NOMO-1 (cell line): ENCODE measurements around the gene WDR90.
A peak's percentile ranks its signal among the peaks of the same experiment; 100 is the strongest.

Experiments
- DNase-seq, 2 experiments: peaks; one replicate each; lab custom pipeline; 2025; ENCODE audit not compliant: unreplicated experiment in 2 of 2; lab: John Stamatoyannopoulos, UW

WDR90 gene

DNA sequence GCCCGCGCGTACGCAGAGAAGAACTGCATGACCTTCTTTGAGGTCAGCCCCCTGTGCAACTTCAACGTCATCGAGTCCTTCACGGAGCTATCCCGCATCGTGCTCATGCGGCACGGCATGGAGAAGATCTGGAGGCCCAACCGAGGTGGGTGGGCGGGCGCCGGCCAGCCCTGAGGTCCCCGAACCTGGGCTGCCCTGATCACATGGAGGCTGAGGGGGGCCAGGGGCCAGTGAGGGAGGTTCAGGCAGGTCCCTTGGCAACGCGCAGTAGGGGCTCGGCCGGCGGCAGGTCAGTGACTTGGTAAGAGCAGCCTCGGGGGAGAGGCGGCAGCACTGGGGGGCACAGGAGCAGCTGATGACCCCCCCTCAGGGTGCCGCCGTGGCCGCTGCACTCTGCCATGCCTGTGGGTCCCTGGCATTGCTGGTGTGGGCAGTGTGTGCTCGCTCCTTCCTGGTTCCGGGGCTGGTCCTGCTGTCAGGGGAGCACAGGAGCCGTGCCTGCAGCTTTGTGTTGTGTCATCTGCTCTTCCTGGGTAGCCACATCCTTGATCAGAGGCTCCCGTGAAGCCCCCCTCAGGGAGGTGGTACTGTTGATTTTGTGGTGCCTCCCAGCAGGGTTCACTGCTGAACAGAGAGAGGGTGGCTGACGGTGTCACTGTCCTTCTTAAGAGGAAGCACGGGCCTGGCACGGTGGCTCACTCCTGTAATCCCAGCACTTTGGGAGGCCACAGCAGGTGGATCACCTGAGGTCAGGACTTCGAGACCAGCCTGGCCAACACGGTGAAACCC lies 23.0 kb upstream of the WDR90 start:
- DNase-seq, result no peak

DNA sequence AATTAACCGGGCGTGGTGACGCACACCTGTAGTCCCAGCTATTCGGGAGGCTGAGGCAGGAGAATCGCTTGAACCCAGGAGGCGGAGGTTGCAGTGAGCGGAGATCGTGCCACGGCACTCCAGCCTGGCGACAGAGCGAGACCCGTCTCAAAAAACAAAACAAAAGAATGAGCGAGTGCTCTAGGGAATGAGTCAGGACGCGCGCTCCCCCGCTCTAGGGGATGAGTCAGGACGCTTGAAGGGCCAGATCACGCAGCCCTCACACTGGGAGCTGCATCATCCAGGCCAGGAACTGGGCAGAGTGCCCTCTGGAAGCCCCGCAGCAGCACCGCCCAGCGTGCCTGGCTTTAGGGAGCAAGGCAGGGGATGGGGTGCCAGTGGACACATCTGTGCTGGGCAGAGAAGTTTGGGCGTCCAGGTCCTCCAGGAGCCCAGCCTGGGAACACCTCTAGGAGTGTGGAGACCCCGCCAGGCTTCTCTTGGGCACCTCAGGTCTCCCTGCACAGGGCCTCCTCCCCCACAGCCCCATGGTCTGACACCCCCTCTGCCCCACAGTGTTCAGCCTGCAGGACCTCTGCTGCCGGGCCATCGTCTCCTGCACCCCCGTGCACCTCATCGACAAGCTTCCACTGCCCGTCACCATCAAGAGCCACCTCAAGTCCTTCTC lies 22.2 kb upstream of the WDR90 start:
- DNase-seq, result no peak

DNA sequence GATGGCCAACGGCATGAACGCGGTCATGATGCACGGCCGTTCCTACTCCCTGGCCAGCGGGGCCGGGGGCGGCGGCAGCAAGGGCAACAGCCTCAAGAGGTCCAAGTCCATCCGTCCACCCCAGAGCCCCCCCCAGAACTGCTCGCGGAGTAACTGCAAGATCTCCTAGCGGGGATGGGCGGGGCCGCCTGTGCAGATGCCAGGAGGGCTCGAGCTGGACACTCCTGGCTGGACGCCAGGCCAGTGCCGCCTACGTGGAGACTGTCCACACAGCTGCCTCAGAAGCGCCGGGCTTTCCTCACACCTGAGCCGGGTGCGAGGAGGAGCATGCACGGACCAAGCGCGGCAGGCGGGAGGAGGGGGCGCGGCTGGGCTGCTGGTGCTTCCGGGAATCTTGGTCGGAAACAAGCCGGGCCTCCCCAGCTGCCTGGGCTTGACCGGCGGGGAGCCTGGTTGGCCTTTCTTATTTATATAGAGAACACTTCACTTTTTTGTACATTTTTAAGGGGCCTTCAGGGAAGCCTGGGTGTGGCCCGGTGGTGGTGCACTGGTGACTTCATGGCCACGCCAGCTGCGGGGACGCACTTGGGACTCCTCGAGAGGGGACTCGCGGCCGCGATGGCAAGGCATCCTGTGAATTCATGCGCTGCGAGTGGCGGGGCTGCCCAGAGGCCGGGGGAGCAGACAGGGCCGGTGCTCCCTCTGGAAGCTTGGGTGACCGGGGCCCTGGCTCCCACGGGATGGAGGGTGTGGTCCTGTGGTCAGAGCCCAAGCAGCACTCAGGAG lies 21.5 kb upstream of the WDR90 start:
- no peak for DNase-seq

- DNase-seq, result no peak
These were observed 20.7 kb upstream of the WDR90 start for GRCh38 chr16:628321-629061.

DNA sequence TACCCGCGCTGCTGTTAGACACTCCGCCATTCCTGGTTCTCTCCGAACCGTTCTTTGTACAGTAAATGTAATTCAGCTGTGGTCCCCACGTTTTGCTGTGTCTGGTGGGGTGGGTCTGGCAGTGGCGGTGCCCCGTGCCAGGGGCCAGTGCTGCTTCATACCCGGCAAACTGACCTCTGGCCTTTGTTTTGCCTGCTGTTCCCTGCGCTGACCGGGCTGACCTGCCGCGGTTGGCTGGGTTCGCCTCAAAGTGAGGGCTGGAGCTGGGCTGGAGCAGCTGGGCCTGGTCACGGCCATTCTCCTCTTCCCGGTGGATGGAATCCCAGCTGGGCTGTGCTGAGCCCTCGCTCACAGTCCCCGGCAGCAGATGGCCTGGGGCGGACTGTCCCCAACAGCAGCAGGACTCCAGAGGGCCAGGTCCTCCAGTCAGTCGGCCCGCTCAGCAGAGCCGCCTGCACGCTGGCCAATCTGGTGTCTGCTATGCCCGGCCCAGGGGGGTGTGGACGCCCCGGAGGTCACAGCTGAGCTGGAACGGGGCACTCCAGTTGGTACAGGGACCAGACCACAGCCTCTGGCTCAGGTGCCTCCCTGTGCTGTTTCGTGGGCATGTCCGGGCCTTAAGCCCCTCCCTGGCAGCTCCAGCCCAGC lies 19.9 kb upstream of the WDR90 start:
- no peak for DNase-seq

DNA sequence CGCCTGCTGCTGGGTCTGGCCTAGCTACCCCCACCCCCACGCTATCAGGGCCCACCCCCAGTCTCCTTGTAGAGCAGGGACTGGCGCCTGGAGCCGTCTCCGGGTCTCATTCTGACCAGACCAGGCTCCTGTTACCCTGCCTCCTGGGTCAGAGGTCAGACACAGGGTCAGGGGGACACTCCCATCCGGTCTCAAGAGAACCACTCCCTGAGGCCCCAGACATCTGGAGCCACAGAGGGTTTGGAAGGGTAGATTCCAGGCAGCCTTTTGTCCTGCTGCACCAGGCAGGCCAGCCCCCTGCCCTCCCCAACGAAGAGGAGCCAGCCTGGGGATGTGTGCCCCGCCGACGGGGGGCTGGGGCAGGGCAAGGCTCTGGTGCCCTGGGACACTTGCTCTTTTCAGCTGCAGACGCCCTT lies 19.3 kb upstream of the WDR90 start:
- no peak for DNase-seq

GRCh38 chr16:630249-630814 lies 18.8 kb upstream of the WDR90 start:
- DNase-seq, result no peak

GRCh38 chr16:630815-631405 lies 18.3 kb upstream of the WDR90 start, which contains the start of gene WFIKKN1:
Gene WFIKKN1 (plus strand): TSS chr16:630985. CDS start chr16:631254, 269 bp downstream.
- no peak for DNase-seq

- DNase-seq, result no peak
These were observed 17.3 kb upstream of the WDR90 start for GRCh38 chr16:631808-632358.

DNA sequence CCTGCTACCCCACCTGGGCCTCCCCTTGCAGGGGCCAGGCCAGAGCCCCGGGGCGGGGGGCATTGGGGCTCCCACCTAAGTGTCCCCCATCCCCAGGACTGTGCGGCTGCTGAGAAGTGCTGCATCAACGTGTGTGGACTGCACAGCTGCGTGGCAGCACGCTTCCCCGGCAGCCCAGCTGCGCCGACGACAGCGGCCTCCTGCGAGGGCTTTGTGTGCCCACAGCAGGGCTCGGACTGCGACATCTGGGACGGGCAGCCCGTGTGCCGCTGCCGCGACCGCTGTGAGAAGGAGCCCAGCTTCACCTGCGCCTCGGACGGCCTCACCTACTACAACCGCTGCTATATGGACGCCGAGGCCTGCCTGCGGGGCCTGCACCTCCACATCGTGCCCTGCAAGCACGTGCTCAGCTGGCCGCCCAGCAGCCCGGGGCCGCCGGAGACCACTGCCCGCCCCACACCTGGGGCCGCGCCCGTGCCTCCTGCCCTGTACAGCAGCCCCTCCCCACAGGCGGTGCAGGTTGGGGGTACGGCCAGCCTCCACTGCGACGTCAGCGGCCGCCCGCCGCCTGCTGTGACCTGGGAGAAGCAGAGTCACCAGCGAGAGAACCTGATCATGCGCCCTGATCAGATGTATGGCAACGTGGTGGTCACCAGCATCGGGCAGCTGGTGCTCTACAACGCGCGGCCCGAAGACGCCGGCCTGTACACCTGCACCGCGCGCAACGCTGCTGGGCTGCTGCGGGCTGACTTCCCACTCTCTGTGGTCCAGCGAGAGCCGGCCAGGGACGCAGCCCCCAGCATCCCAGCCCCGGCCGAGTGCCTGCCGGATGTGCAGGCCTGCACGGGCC lies 16.5 kb upstream of the WDR90 start:
- no peak for DNase-seq

GRCh38 chr16:633336-634050 lies 15.7 kb upstream of the WDR90 start:
- no peak for DNase-seq

DNA sequence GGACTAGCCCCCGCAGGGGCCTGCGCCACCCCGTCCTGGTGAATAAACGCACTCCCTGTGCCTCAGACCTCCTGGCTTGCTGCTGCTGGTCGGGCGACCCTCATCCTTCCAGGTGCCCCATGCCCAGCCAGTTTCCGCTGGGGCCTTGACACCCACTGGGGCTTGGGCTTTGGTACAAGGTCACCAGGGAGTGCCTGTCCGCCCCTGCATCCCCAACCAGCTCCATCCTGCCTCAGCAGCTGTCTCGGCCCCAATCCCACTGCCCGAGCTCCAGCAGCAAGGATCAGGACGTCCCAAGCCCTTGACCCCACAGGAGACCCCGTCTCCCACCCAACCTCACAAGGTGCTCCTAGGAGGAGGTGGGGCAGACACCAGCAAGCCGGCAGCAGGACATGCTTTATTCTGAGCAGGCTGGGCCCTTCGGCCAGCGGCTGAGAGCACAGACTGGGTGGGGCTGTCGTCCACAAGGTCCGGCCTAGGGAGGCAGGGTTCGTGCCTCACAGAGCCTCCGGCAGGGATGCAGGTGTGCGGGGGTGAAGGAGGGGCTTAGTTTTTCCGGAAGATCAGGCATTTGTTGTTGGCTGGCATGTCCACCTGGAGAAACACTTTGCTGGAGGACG lies 15.0 kb upstream of the WDR90 start:
- DNase-seq, result no peak

- DNase-seq, result no peak
These were observed 14.2 kb upstream of the WDR90 start for GRCh38 chr16:634996-635395.

DNA sequence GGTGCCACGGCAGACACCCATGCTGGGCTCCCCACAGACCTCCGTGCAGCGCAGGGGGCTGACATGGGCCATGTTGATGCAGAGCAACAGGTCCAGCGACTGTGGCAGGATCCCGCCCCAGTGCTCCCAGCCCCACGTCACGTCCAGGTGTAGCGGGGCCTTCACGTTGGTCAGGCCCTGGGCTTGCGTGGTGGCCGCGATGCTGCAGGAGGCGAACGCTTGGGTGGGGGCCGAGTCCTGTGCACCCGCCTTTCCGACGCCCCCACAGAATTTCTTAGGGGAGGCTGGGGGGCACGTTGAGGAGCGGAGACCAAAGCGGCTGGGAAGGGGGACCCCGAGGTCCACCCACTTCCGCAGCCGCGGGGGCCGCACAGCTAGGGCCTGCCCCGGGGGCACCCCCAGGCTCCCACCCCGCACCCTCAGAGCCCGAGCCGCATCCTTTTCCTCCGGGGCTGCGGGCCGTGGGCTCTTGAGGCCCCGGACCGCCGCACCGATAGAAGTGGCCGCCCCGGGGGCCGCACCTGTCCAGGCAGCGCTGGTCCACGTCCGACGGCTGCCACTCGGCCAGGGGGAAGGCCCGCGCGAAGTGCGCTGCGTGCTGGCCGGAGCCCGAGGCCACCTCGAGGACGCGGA lies 13.5 kb upstream of the WDR90 start:
- DNase-seq, result no peak

GRCh38 chr16:636206-637080 lies 12.7 kb upstream of the WDR90 start, which contains the start of gene METTL26:
Gene METTL26 (minus strand): TSS chr16:636305. CDS start chr16:636290, 15 bp downstream.
- peak; percentile 90 to 92 for DNase-seq
